Uterus (tissue), 2 donors: ENCODE results near the gene ONECUT3.
"Not testable (repeated sequence)": the region's sequence is repeated elsewhere in the genome, so short reads cannot be mapped to it uniquely, and the experiment has no call there.

Source experiments
- CTCF ChIP-seq, 4 experiments: fragments of 200-600 bp in 2 of 4; fragments of 450-650 bp in 2 of 4; sonication (generic) in 2 of 4; IDR thresholded peaks; one replicate each; pipeline ENCODE4 v1.5.1; 2016 to 2019; ENCODE audit warnings: antibody characterized with exemption in 4 of 4, mild to moderate bottlenecking in 2 of 4, moderate library complexity in 1 of 4
- POLR2A ChIP-seq, 2 donors: fragments of 450-650 bp; IDR thresholded peaks; one replicate each; pipeline ENCODE4 v1.6.1; 2016; ENCODE audit warnings: antibody characterized with exemption in 2 of 2, mild to moderate bottlenecking in 1 of 2, moderate library complexity in 1 of 2

- not testable (repeated sequence) for TF ChIP-seq CTCF, POLR2A (IDR thresholded peaks at IDR 0.05)
Measured at GRCh38 chr19:1797313-1797712, 44.0 kb downstream of the ONECUT3 start.
